IMR-90 (cell line): Measurements from ENCODE around the gene TCF12. TPM values are rescaled to one million over a fixed set of nuclear protein-coding genes. Genes with fewer than 3 reads are reported as not detected.

Source experiments
- ATAC-seq: fragments of 200-7000 bp; cut with Tn5 transposase; 2 replicates; pipeline ENCODE4 v1.9.1; 2020; ENCODE audit warnings: low read depth, mild to moderate bottlenecking, moderate library complexity
- BruUV-seq: library from RNA; stranded (reverse); fragments of 400-500 nt; replicated peaks from 2 replicates; lab custom pipeline; 2021; lab: Mats Ljungman, UMichigan
- CTCF ChIA-PET: fragments of 300-600 bp; formaldehyde crosslinking; extraction: SDS; loops from one replicate; lab custom pipeline; 2021; ENCODE audit warnings: antibody characterized with exemption; lab: Yijun Ruan, JAX
- POLR2A ChIA-PET: fragments of 300-600 bp; sonication (Branson Sonifier 250); formaldehyde crosslinking; loops from one replicate; lab custom pipeline; 2022; ENCODE audit warnings: antibody characterized with exemption; ENCODE audit not compliant: unreplicated experiment; lab: Charles Lee
- DNase-seq: peaks from one replicate; pipeline ENCODE4 v3.0.0; 2013
- H2AFZ ChIP-seq: replicated peaks from 2 replicates; pipeline ENCODE3; 2013; ENCODE audit warnings: low read length, mild to moderate bottlenecking; ENCODE audit not compliant: poor library complexity
- H2AK5ac ChIP-seq: 2 replicates; pipeline ENCODE4 v1.6.1; 2013; ENCODE audit warnings: low read depth, low read length, inconsistent platforms
- H2AK9ac ChIP-seq: replicated peaks from 2 replicates; pipeline ENCODE3; 2013; ENCODE audit warnings: mild to moderate bottlenecking, low read depth, low read length, moderate library complexity; ENCODE audit not compliant: poor library complexity
- H2BK120ac ChIP-seq: 2 replicates; pipeline ENCODE4 v1.6.1; 2013; ENCODE audit warnings: low read depth, low read length, inconsistent platforms
- H2BK15ac ChIP-seq: 3 replicates; pipeline ENCODE4 v1.6.1; 2013; ENCODE audit warnings: low read depth, low read length, inconsistent platforms
- H2BK20ac ChIP-seq: 2 replicates; pipeline ENCODE4 v1.6.1; 2013; ENCODE audit warnings: low read depth, mild to moderate bottlenecking, inconsistent platforms, low read length, moderate library complexity
- H2BK5ac ChIP-seq: 2 replicates; pipeline ENCODE4 v1.6.1; 2013; ENCODE audit warnings: mild to moderate bottlenecking, low read depth, low read length, inconsistent platforms; ENCODE audit not compliant: poor library complexity, severe bottlenecking
- H3K14ac ChIP-seq: replicated peaks from 2 replicates; pipeline ENCODE4 v1.6.1; 2013; ENCODE audit warnings: low read depth, low read length, inconsistent platforms
- H3K18ac ChIP-seq: 2 replicates; pipeline ENCODE4 v1.6.1; 2013; ENCODE audit warnings: low read depth, low read length, control low read depth
- H3K23ac ChIP-seq: 2 replicates; pipeline ENCODE4 v1.6.1; 2013; ENCODE audit warnings: low read depth, low read length, inconsistent platforms
- H3K27ac ChIP-seq: 2 replicates; pipeline ENCODE4 v1.5.1; 2013; ENCODE audit warnings: mild to moderate bottlenecking, control low read depth, low read length; ENCODE audit not compliant: insufficient read depth
- H3K27me3 ChIP-seq: 2 replicates; pipeline ENCODE4 v1.6.1; 2013; ENCODE audit warnings: low read length; ENCODE audit not compliant: control insufficient read depth, insufficient read depth
- H3K36me3 ChIP-seq: 2 replicates; pipeline ENCODE4 v1.6.1; 2013; ENCODE audit warnings: low read length, mixed read lengths; ENCODE audit not compliant: control insufficient read depth, insufficient read depth
- H3K4ac ChIP-seq: 2 replicates; pipeline ENCODE4 v1.6.1; 2013; ENCODE audit warnings: low read depth, low read length, inconsistent platforms
- H3K4me1 ChIP-seq: 2 replicates; pipeline ENCODE4 v1.6.1; 2013; ENCODE audit warnings: low read length, mixed read lengths; ENCODE audit not compliant: control insufficient read depth, insufficient read depth
- H3K4me2 ChIP-seq: 2 replicates; pipeline ENCODE4 v1.6.1; 2013; ENCODE audit warnings: low read depth, mild to moderate bottlenecking, control low read depth, low read length, moderate library complexity
- H3K4me3 ChIP-seq: 2 replicates; pipeline ENCODE4 v1.5.1; 2013; ENCODE audit warnings: low read depth, mild to moderate bottlenecking, control low read depth, low read length, moderate library complexity; ENCODE audit not compliant: insufficient read depth
- H3K56ac ChIP-seq: 2 replicates; pipeline ENCODE4 v1.6.1; 2013; ENCODE audit warnings: low read length, inconsistent platforms; ENCODE audit not compliant: insufficient read depth; ENCODE audit errors: extremely low read depth
- H3K79me1 ChIP-seq, 2 experiments: 2 replicates each; pipeline ENCODE4 v1.6.1; 2013; ENCODE audit warnings: low read length in 2 of 2, inconsistent platforms in 1 of 2, low read depth in 1 of 2
- H3K9ac ChIP-seq: 2 replicates; pipeline ENCODE4 v1.6.1; 2013; ENCODE audit warnings: low read depth, low read length, control low read depth
- H3K9me1 ChIP-seq: 2 replicates; pipeline ENCODE4 v1.6.1; 2013; ENCODE audit warnings: low read length, inconsistent platforms; ENCODE audit not compliant: insufficient read depth
- H3K9me3 ChIP-seq: 2 replicates; pipeline ENCODE4 v1.6.1; 2013; ENCODE audit warnings: low read length; ENCODE audit not compliant: control insufficient read depth, insufficient read depth
- H4K20me1 ChIP-seq: 2 replicates; pipeline ENCODE4 v1.6.1; 2013; ENCODE audit warnings: low read length, inconsistent platforms; ENCODE audit not compliant: insufficient read depth
- H4K5ac ChIP-seq: 2 replicates; pipeline ENCODE4 v1.6.1; 2013; ENCODE audit warnings: mild to moderate bottlenecking, low read depth, low read length, control low read depth
- H4K8ac ChIP-seq, 2 experiments: 2 replicates each; pipeline ENCODE4 v1.6.1; 2013; ENCODE audit warnings: low read depth in 2 of 2, low read length in 2 of 2, control low read depth in 1 of 2, inconsistent platforms in 1 of 2
- H4K91ac ChIP-seq: 2 replicates; pipeline ENCODE4 v1.6.1; 2013; ENCODE audit warnings: low read depth, low read length, inconsistent platforms; ENCODE audit not compliant: insufficient read depth
- BHLHE40 ChIP-seq: fragments of 150-350 bp; IDR thresholded peaks from 2 replicates; pipeline ENCODE4 v1.6.1; 2016; ENCODE audit warnings: mild to moderate bottlenecking, low read depth, low read length
- CHD1 ChIP-seq: IDR thresholded peaks from 2 replicates; pipeline ENCODE4 v1.6.1; 2012; ENCODE audit warnings: low read depth, low read length, improper control_type of control experiment
- MAFK ChIP-seq: IDR thresholded peaks from 2 replicates; pipeline ENCODE4 v1.6.1; 2012; ENCODE audit warnings: low read depth, low read length, improper control_type of control experiment
- MAZ ChIP-seq: IDR thresholded peaks from 2 replicates; pipeline ENCODE4 v1.6.1; 2012; ENCODE audit warnings: low read depth, mild to moderate bottlenecking, low read length, improper control_type of control experiment, moderate library complexity, borderline replicate concordance
- MXI1 ChIP-seq: IDR thresholded peaks from 2 replicates; pipeline ENCODE4 v1.6.1; 2012; ENCODE audit warnings: low read depth, mild to moderate bottlenecking, low read length, moderate library complexity, borderline replicate concordance
- NFE2L2 ChIP-seq: fragments of 150-350 bp; IDR thresholded peaks from 2 replicates; pipeline ENCODE4 v1.6.1; 2016; ENCODE audit warnings: low read depth, mild to moderate bottlenecking, low read length
- POLR2A ChIP-seq: IDR thresholded peaks from 2 replicates; pipeline ENCODE4 v1.6.1; 2012; ENCODE audit warnings: mild to moderate bottlenecking, low read depth, low read length
- RAD21 ChIP-seq: IDR thresholded peaks from 2 replicates; pipeline ENCODE4 v1.6.1; 2012; ENCODE audit warnings: low read length, improper control_type of control experiment
- RCOR1 ChIP-seq: IDR thresholded peaks from 2 replicates; pipeline ENCODE4 v1.6.1; 2012; ENCODE audit warnings: mild to moderate bottlenecking, low read length, improper control_type of control experiment; ENCODE audit not compliant: insufficient replicate concordance
- RFX5 ChIP-seq: IDR thresholded peaks from 2 replicates; pipeline ENCODE4 v1.8.0; 2012; ENCODE audit warnings: low read depth, mild to moderate bottlenecking, low read length, moderate library complexity
- SMC3 ChIP-seq: fragments of 150-350 bp; IDR thresholded peaks from 2 replicates; pipeline ENCODE4 v1.6.1; 2016; ENCODE audit warnings: low read depth, mild to moderate bottlenecking, antibody characterized with exemption, low read length, moderate library complexity
- WGBS, 2 experiments: methylation state at CpG; one replicate each; pipeline versions ENCODE4 v1.1.5 to v1.1.7; 2013; ENCODE audit warnings: missing lambda C conversion rate in 2 of 2; ENCODE audit not compliant: insufficient read length in 1 of 2; ENCODE audit errors: extremely low coverage in 2 of 2; 5-methylcytosine and 5-hydroxymethylcytosine counted together
- dilution Hi-C: fragments of 300-500 bp; cut with HindIII; formaldehyde crosslinking; loops from one replicate; pipeline ENCODE4 v1.14.3; 2018; ENCODE audit warnings: low sequenced_read_pairs; ENCODE audit not compliant: unreplicated experiment
- in situ Hi-C: fragments of 300-500 bp; cut with MboI; formaldehyde crosslinking; loops from 3 replicates; pipeline ENCODE4 v1.14.3; 2019; ENCODE audit warnings: low sequenced_read_pairs, inconsistent platforms, mixed read lengths
- intact Hi-C: fragments of 100-400 bp; cut with micrococcal nuclease; formaldehyde crosslinking; loops from 2 replicates; pipeline ENCODE4 v1.10.0; 2022
- polyA plus RNA-seq, 3 experiments: library from polyadenylated mRNA; depleted of rRNA; stranded (reverse); fragments of >200 nt; gene quantifications; 2 replicates each; pipeline ENCODE4 v1.2.3, GENCODE V29; 2012; ENCODE audit warnings: low replicate concordance in 1 of 3
- total RNA-seq: library from RNA; depleted of rRNA; stranded (reverse); fragments of >200 nt; gene quantifications from 2 replicates; pipeline ENCODE4 v1.2.3, GENCODE V29; 2012
- TF ChIP-seq, protein P1 (sequence below): fragments of 150-350 bp; IDR thresholded peaks from 2 replicates; pipeline ENCODE4 v1.6.1; 2016; ENCODE audit warnings: low read depth, mild to moderate bottlenecking, low read length, moderate library complexity, borderline replicate concordance
- TF ChIP-seq, protein P2 (sequence below): fragments of 150-350 bp; IDR thresholded peaks from 2 replicates; pipeline ENCODE4 v1.6.1; 2017; ENCODE audit warnings: mild to moderate bottlenecking, antibody characterized with exemption, low read length, low read depth
- TF ChIP-seq, protein P3 (sequence below): conservative IDR thresholded peaks from 2 replicates; pipeline ENCODE4 v1.5.1; 2012; ENCODE audit warnings: mild to moderate bottlenecking, low read depth, low read length, improper control_type of control experiment

TCF12 gene
- total and polyA plus RNA-seq, 2 of the 4 experiments (the other 2 are of a cell fraction): 79.4 to 160 TPM

- Histone ChIP-seq H3K56ac (no peak overlapping the region), H3K14ac (no peak overlapping the region), H2AK5ac (no peak overlapping the region), H4K8ac (no peak overlapping the region), H2AFZ (no peak overlapping the region), H3K36me3 (no peaks in the 10 kb centered on the region), H3K18ac (no peak overlapping the region), H4K5ac (no peak overlapping the region), H3K9me3 (no peaks in the 10 kb centered on the region), H3K27me3 (no peaks in the 10 kb centered on the region), H3K27ac (no peak overlapping the region), H2BK20ac (no peak overlapping the region), H3K4me1 (peaks cover 5% of the 10 kb centered on the region; the same call in 1 of the 2 replicates), H3K4ac (no peak overlapping the region), H3K4me3 (no peak overlapping the region), H3K9ac (no peak overlapping the region), H3K23ac (no peak overlapping the region), H3K4me2 (no peak overlapping the region), H2BK15ac (no peak overlapping the region), H4K20me1 (peaks cover 46% of the 10 kb centered on the region), H2BK5ac (no peak overlapping the region), H2AK9ac (no peak overlapping the region), H2BK120ac (no peak overlapping the region), H3K9me1 (no peaks in the 10 kb centered on the region; the same call in 1 of the 2 replicates), H3K79me1 (peaks cover 37 to 77% of the 10 kb centered on the region in 2 experiments), H4K91ac (no peak overlapping the region)
- DNase-seq (no peak), ATAC-seq (no peak)
- TF ChIP-seq MAZ (no peak), BHLHE40 (no peak), SMC3 (no peak), POLR2A (no peak), MAFK (no peak), RFX5 (no peak), NFE2L2 (no peak), CHD1 (no peak), MXI1 (no peak), RCOR1 (no peak), RAD21 (no peak)
- TF ChIP-seq, protein P1, sequence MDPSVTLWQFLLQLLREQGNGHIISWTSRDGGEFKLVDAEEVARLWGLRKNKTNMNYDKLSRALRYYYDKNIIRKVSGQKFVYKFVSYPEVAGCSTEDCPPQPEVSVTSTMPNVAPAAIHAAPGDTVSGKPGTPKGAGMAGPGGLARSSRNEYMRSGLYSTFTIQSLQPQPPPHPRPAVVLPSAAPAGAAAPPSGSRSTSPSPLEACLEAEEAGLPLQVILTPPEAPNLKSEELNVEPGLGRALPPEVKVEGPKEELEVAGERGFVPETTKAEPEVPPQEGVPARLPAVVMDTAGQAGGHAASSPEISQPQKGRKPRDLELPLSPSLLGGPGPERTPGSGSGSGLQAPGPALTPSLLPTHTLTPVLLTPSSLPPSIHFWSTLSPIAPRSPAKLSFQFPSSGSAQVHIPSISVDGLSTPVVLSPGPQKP: no peak
- TF ChIP-seq, protein P2, sequence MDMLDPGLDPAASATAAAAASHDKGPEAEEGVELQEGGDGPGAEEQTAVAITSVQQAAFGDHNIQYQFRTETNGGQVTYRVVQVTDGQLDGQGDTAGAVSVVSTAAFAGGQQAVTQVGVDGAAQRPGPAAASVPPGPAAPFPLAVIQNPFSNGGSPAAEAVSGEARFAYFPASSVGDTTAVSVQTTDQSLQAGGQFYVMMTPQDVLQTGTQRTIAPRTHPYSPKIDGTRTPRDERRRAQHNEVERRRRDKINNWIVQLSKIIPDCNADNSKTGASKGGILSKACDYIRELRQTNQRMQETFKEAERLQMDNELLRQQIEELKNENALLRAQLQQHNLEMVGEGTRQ: no peak
- TF ChIP-seq, protein P3, sequence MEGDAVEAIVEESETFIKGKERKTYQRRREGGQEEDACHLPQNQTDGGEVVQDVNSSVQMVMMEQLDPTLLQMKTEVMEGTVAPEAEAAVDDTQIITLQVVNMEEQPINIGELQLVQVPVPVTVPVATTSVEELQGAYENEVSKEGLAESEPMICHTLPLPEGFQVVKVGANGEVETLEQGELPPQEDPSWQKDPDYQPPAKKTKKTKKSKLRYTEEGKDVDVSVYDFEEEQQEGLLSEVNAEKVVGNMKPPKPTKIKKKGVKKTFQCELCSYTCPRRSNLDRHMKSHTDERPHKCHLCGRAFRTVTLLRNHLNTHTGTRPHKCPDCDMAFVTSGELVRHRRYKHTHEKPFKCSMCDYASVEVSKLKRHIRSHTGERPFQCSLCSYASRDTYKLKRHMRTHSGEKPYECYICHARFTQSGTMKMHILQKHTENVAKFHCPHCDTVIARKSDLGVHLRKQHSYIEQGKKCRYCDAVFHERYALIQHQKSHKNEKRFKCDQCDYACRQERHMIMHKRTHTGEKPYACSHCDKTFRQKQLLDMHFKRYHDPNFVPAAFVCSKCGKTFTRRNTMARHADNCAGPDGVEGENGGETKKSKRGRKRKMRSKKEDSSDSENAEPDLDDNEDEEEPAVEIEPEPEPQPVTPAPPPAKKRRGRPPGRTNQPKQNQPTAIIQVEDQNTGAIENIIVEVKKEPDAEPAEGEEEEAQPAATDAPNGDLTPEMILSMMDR: no peak
- WGBS, 2 experiments: no CpG with 5 or more reads among the region's 1 CpG
- ChIA-PET CTCF (no interaction called here), POLR2A (interaction anchor here (1.1 kb wide), 1 partner anchor 10 kb away, joined by 3 read pairs; no protein-coding TSS in a partner anchor)
- dilution Hi-C loops: no loop called here
- intact Hi-C loops: no loop called here
- in situ Hi-C loops: no loop called here
- BruUV-seq: no TSS peak
Measured at GRCh38 chr15:57034613-57035012, 116.2 kb downstream of the TCF12 start.
